BJ (cell line): ENCODE data around the gene DLG2. TPM values are rescaled to one million over a fixed set of nuclear protein-coding genes. Genes with fewer than 3 reads are reported as not detected.

ENCODE experiments used
- CTCF ChIA-PET: fragments of 350-600 bp; formaldehyde crosslinking; extraction: SDS; loops from one replicate; lab custom pipeline; 2021; ENCODE audit warnings: antibody characterized with exemption, inconsistent platforms; lab: Yijun Ruan, JAX
- POLR2A ChIA-PET: fragments of 300-600 bp; sonication (Branson Sonifier 250); formaldehyde crosslinking; extraction: SDS; loops from one replicate; lab custom pipeline; 2021; ENCODE audit warnings: antibody characterized with exemption; lab: Charles Lee
- DNase-seq: peaks from one replicate; pipeline ENCODE4 v3.0.0-alpha.2; 2011; ENCODE audit warnings: low read depth
- H3K27me3 ChIP-seq: 2 replicates; pipeline ENCODE4 v1.6.0; 2011; ENCODE audit warnings: low read length; ENCODE audit not compliant: control insufficient read depth, insufficient read depth
- H3K36me3 ChIP-seq: 2 replicates; pipeline ENCODE4 v1.5.1; 2011; ENCODE audit warnings: low read length; ENCODE audit not compliant: control insufficient read depth, insufficient read depth
- H3K4me3 ChIP-seq: 2 replicates; pipeline ENCODE4 v1.5.1; 2011; ENCODE audit warnings: low read depth, mild to moderate bottlenecking, control low read depth, low read length
- CTCF ChIP-seq: IDR thresholded peaks from 2 replicates; pipeline ENCODE4 v1.5.1; 2011; ENCODE audit warnings: low read depth, mild to moderate bottlenecking, control low read depth, inconsistent platforms, low read length, moderate library complexity; ENCODE audit not compliant: insufficient read depth
- polyA plus RNA-seq: library from polyadenylated mRNA; depleted of rRNA; stranded (reverse); fragments of >200 nt; gene quantifications from 2 replicates; pipeline ENCODE4 v1.2.3, GENCODE V29; 2011

The DLG2 gene
- polyA plus RNA-seq, 1 experiment = 0.28 TPM

DNA sequence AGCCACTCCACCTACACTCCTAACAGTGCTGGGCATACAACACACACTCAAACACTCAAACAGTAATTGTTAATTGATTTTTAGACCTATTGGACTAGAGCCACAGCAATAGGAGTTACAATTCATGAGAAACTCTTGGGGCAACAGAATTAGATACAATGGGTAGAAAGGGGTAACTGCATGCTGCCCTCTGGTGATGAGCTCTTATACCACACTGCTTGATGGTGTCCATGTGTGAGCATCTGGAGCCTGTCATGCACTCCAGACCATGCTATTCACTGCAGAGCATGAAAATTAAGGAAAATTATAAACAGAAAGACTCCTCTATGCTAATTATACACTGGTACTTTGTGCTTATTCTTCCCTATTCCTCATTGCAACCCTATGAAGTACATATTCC, 1365.4 kb downstream of the DLG2 start:
- no peak for DNase-seq
- POLR2A ChIA-PET = no interaction called here
- CTCF ChIA-PET = no interaction called here
- Histone ChIP-seq H3K36me3 (no peaks in the 10 kb centered on the region), H3K27me3 (no peaks in the 10 kb centered on the region), H3K4me3 (no peak overlapping the region)
- no peak for TF ChIP-seq CTCF

DNA sequence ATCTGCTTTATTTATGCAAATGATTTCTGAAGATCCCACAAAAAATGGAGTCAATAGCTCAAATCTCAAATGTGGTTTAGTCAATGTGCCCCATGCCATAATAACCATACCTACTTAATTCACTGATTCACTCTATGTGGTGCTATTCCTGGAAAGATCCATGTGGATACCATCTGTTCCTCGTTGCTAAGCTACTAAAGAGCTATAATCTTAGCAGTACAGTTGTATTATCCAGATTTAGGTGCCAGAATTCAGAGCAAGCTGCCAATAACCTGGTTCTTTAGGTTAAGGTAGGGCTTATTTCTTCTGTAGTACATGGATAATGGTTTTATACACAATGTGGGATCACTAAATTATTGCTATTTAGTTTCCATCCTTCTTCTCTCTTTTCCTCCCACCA, 1366.3 kb downstream of the DLG2 start:
- Histone ChIP-seq H3K27me3 (no peaks in the 10 kb centered on the region), H3K36me3 (no peaks in the 10 kb centered on the region), H3K4me3 (no peak overlapping the region)
- no peak for TF ChIP-seq CTCF
- CTCF ChIA-PET = no interaction called here
- POLR2A ChIA-PET = no interaction called here
- no peak for DNase-seq

DNA sequence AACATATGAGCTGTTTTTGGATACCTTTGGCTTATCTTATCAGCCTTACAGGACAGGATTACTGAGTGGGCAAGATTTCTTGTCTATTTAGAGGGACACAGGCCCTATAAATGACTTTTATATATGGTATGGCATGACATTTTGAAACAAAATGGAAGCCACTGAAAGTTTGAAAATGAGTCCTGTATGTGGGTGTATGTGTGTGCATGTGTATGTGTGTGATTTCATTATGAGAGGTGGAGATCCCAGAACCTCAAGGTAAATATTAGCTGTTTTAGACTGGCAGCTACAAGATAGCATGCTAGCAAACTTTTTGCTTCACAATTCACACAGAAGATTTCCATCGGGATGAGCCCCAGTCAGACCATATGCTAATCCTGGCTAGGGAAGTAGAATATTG, 1370.5 kb downstream of the DLG2 start:
- ChIA-PET POLR2A (no interaction called here), CTCF (no interaction called here)
- no peak overlapping the region for H3K4me3 ChIP-seq
- DNase-seq = no peak
- H3K27me3 ChIP-seq = no peaks in the 10 kb centered on the region
- H3K36me3 ChIP-seq = no peaks in the 10 kb centered on the region
- no peak for TF ChIP-seq CTCF

DNA sequence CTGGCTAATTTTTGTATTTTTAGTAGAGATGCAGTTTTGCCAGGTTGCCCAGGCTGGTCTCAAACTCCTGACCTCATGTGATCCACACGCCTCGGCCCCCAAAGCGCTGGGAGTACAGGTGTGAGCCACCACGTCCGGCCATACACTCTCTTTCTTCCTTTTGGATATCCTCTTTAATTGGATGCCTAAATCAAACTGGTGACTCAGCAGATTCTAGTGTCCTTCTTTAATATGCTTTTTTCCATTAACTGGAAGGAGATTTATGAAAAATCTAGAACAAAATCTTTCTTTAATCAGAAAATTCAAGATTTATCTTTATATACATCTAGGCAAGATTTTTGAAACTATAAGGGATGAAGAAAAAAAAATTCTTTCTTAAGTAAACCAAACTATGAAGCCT, 1371.7 kb downstream of the DLG2 start:
- ChIA-PET CTCF (no interaction called here), POLR2A (no interaction called here)
- Histone ChIP-seq H3K4me3 (no peak overlapping the region), H3K27me3 (no peaks in the 10 kb centered on the region), H3K36me3 (no peaks in the 10 kb centered on the region)
- DNase-seq = no peak
- TF ChIP-seq CTCF = no peak

DNA sequence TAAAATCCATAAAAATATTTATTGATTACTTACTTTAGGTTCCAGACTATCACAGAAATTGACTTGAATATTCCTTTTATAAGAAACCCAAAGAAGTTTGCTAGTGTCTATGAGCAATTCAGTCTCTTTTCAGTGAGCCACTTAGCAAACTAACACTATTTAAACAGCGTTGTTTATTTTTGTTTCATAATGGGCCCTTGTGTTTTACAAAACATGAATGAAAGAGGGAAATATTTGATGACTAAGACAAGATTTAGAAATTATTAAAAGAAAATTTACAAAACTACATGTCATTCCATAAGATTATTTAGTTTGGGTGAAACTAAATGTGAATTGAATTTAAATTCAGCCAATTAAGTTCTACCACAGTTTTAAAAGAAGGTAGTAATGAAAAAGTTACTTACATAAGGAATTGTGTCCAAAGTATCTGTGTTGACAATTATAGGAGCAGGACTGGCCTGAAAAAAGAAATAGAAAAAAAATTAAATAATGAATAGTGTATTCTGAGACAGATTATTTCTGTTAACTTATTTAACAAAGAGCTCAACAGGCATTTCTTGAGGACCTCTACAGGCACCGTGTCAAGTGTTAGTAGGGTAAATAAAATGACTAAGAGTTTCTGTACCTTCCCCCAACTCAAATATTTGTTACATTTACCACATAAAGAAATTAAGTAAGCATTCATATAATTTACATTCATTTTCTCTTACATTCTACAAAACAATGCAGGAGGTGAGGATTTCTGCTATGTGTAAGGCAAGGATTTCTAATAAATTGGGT, 1376.1 kb downstream of the DLG2 start:
- DNase-seq = no peak
- TF ChIP-seq CTCF = no peak
- H3K36me3 ChIP-seq = no peaks in the 10 kb centered on the region
- ChIA-PET CTCF (no interaction called here), POLR2A (no interaction called here)
- H3K4me3 ChIP-seq = no peak overlapping the region
- no peaks in the 10 kb centered on the region for H3K27me3 ChIP-seq
